C4-2B (cell line): ENCODE results near the gene MS4A6A.
"Not testable (repeated sequence)": the region's sequence is repeated elsewhere in the genome, so short reads cannot be mapped to it uniquely, and the experiment has no call there.

Experiments used
- CTCF ChIP-seq: fragments of 450-650 bp; conservative IDR thresholded peaks from 2 replicates; pipeline ENCODE4 v1.5.1; 2017; ENCODE audit warnings: mild to moderate bottlenecking
- ZFX ChIP-seq: fragments of 450-650 bp; IDR thresholded peaks from 2 replicates; pipeline ENCODE4 v1.6.1; 2017

DNA sequence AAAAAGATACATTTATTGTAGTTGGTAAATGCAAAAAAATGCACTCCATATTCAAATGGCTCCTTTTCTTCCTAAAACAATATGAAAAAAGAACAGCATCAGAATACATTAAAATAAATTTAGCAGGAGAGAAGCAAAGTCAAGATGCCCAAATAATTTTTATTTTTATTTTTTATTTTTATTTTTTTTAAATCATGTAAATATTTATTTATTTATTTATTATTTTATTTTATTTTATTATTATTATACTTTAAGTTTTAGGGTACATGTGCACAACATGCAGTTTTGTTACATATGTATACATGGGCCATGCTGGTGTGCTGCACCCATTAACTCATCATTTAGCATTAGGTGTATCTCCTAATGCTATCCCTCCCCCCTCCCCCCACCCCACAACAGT, 30.2 kb downstream of the MS4A6A start:
- TF ChIP-seq CTCF, ZFX: not testable (repeated sequence)
